ENCODE measurements around the gene MGMT. TPM values are rescaled to one million over a fixed set of nuclear protein-coding genes. Genes with fewer than 3 reads are reported as not detected.

The MGMT gene
- total RNA-seq, 1 experiment from 2014 or later, result 11.5 TPM

DNA sequence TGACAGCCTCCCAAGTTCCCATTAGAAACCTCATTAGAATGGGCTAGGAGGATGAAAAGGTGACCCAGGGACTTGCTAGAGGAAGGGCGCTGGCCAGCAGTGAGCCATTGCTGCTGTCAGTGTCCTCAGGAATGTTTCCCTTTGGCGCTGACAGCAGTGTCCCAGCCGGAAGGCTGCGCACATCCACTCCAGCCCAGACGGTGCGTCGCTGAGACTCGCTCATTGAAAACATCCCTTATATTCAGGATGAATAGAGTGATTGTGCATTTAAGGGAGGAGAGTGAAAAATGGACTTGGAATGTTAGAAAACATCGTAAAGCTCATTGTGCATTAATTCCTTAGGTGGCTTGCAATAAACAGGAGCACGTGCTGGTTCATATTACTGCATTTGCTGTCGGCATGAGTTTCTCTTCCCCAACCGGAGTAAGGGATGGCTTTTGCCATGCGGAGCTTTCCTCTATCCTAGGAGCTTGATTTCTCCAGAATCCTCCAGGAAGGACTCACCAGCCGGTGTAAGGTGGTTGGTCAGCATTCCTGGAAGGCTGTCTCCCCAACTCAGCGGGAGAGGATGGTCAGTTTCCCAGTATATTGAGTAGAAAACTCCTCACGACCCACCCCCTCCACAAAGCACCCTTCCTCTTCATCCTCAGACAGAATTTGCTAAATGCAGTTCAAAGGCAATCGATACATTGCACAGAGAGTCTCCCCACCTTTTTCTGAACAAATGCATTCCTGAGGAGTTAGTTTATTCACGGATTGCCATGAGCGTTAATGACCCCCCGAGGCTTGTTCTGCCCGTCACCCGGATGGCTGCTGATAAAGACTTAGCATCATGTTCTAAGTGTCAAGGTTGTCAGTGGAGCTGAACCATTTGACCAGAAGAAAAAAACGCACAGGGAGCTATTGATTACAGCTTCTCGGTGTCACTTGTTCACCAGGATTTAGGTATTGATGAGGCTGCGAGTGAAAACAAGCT lies 295.2 kb downstream of the MGMT start:
- H3K4me2 ChIP-seq (ENCODE audit: low read length), result no peak overlapping the region
- ATAC-seq, result no peak
- CTCF ChIA-PET, result no interaction called here

More for the DNA sequence above, 295.2 kb downstream of the MGMT start:
- H3K27me3 ChIP-seq (ENCODE audit: insufficient read depth, low read length), result no peaks in the 10 kb centered on the region
- no peak overlapping the region for H3K4me3 ChIP-seq (replicated peaks in 1 of 2; ENCODE audit: low read depth in 1 of 2, low read length in 2 of 2)
- no peaks in the 10 kb centered on the region for H3K9me2 ChIP-seq (ENCODE audit: insufficient read depth)
- H3K9me3 ChIP-seq (ENCODE audit: control insufficient read depth in 1 of 2, insufficient read depth in 1 of 2, low read depth in 1 of 2, low read length in 2 of 2), result no peaks in the 10 kb centered on the region
- H3K27ac ChIP-seq (ENCODE audit: low read depth, low read length), result no peak overlapping the region
- H3K9ac ChIP-seq (ENCODE audit: low read length), result no peak overlapping the region
- H2AFZ ChIP-seq (ENCODE audit: low read depth, low read length, poor library complexity, severe bottlenecking), result no peak overlapping the region
- ChIA-PET RAD21 (ENCODE audit: low non-redundant PET in 1 of 2, low total read pairs in 2 of 2, uncharacterized antibody in 2 of 2, unreplicated experiment in 2 of 2) (no interaction called here), POLR2A (no interaction called here)
- H3K79me2 ChIP-seq (ENCODE audit: insufficient read depth, low read length), result no peaks in the 10 kb centered on the region
- H3K36me3 ChIP-seq (ENCODE audit: control insufficient read depth in 1 of 2, insufficient read depth in 2 of 2, low read length in 2 of 2), result no peaks in the 10 kb centered on the region
- no peak for TF ChIP-seq ZNF274 (IDR thresholded peaks at IDR 0.05; ENCODE audit: low read depth, low read length)
- TF ChIP-seq, protein P1, sequence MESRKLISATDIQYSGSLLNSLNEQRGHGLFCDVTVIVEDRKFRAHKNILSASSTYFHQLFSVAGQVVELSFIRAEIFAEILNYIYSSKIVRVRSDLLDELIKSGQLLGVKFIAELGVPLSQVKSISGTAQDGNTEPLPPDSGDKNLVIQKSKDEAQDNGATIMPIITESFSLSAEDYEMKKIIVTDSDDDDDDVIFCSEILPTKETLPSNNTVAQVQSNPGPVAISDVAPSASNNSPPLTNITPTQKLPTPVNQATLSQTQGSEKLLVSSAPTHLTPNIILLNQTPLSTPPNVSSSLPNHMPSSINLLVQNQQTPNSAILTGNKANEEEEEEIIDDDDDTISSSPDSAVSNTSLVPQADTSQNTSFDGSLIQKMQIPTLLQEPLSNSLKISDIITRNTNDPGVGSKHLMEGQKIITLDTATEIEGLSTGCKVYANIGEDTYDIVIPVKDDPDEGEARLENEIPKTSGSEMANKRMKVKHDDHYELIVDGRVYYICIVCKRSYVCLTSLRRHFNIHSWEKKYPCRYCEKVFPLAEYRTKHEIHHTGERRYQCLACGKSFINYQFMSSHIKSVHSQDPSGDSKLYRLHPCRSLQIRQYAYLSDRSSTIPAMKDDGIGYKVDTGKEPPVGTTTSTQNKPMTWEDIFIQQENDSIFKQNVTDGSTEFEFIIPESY (IDR thresholded peaks at IDR 0.05; ENCODE audit: extremely low read depth, insufficient replicate concordance, low read length), result no peak
- no peak for TF ChIP-seq EGR1 (IDR thresholded peaks at IDR 0.05; ENCODE audit: low read depth)
- no peak for TF ChIP-seq EZH2 (IDR thresholded peaks at IDR 0.05)
- TF ChIP-seq TCF7L2 (IDR thresholded peaks at IDR 0.05; ENCODE audit: borderline replicate concordance, extremely low read depth, insufficient read depth, insufficient read length), result no peak
- TF ChIP-seq SP1 (IDR thresholded peaks at IDR 0.05; ENCODE audit: low read depth), result no peak
- TF ChIP-seq POLR2A (IDR thresholded peaks at IDR 0.05; ENCODE audit: borderline replicate concordance, extremely low read depth, insufficient read depth, insufficient read length), result no peak
- TF ChIP-seq, protein P2, sequence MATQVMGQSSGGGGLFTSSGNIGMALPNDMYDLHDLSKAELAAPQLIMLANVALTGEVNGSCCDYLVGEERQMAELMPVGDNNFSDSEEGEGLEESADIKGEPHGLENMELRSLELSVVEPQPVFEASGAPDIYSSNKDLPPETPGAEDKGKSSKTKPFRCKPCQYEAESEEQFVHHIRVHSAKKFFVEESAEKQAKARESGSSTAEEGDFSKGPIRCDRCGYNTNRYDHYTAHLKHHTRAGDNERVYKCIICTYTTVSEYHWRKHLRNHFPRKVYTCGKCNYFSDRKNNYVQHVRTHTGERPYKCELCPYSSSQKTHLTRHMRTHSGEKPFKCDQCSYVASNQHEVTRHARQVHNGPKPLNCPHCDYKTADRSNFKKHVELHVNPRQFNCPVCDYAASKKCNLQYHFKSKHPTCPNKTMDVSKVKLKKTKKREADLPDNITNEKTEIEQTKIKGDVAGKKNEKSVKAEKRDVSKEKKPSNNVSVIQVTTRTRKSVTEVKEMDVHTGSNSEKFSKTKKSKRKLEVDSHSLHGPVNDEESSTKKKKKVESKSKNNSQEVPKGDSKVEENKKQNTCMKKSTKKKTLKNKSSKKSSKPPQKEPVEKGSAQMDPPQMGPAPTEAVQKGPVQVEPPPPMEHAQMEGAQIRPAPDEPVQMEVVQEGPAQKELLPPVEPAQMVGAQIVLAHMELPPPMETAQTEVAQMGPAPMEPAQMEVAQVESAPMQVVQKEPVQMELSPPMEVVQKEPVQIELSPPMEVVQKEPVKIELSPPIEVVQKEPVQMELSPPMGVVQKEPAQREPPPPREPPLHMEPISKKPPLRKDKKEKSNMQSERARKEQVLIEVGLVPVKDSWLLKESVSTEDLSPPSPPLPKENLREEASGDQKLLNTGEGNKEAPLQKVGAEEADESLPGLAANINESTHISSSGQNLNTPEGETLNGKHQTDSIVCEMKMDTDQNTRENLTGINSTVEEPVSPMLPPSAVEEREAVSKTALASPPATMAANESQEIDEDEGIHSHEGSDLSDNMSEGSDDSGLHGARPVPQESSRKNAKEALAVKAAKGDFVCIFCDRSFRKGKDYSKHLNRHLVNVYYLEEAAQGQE (IDR thresholded peaks at IDR 0.05; ENCODE audit: low read depth), result no peak
- no peaks in the 10 kb centered on the region for H3K4me1 ChIP-seq (ENCODE audit: control insufficient read depth in 1 of 2, insufficient read depth in 2 of 2, low read length in 2 of 2)
- DNase-seq (ENCODE audit: low read depth, low spot score), result no peak
- intact Hi-C loops (cut with micrococcal nuclease), result no loop called here
- BruUV-seq (replicated peaks), result no TSS peak
- H4K20me1 ChIP-seq (ENCODE audit: insufficient read depth), result no peaks in the 10 kb centered on the region
